Measurements from ENCODE around the gene CPAMD8.

DNA sequence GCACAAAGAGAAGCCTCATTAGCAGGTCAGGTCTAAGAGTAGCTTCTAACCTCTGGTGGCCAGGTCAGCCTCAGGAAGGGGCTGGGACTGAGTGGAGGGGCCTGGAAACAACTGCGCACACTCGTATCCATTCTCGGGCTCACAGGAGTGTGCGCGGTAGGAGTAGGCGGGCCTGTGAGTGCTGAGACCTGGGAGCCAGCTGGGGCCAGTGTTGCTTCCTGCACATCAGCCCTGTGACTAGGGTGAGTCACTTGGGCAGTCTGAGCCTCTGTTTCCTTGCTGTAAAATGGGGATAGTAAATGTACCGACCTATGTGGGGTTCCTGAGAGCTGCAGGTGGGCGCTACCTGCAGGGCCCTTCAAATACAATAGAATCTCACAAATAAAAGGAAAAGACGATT is 170.5 kb downstream of the CPAMD8 start:
- TF ChIP-seq POLR2A (IDR thresholded peaks at IDR 0.05) (no peak), POLR2AphosphoS5 (IDR thresholded peaks at IDR 0.05) (no peak)
- TF ChIP-seq, protein P1, sequence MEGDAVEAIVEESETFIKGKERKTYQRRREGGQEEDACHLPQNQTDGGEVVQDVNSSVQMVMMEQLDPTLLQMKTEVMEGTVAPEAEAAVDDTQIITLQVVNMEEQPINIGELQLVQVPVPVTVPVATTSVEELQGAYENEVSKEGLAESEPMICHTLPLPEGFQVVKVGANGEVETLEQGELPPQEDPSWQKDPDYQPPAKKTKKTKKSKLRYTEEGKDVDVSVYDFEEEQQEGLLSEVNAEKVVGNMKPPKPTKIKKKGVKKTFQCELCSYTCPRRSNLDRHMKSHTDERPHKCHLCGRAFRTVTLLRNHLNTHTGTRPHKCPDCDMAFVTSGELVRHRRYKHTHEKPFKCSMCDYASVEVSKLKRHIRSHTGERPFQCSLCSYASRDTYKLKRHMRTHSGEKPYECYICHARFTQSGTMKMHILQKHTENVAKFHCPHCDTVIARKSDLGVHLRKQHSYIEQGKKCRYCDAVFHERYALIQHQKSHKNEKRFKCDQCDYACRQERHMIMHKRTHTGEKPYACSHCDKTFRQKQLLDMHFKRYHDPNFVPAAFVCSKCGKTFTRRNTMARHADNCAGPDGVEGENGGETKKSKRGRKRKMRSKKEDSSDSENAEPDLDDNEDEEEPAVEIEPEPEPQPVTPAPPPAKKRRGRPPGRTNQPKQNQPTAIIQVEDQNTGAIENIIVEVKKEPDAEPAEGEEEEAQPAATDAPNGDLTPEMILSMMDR (IDR thresholded peaks at IDR 0.05): no peak

Data from suprapubic skin (tissue), 4 donors.